PC-9 (cell line): ENCODE results near the gene NTF3. TPM values are rescaled to one million over a fixed set of nuclear protein-coding genes. Genes with fewer than 3 reads are reported as not detected.

Source experiments
- BruUV-seq: library from RNA; stranded (reverse); fragments of 400-500 nt; replicated peaks from 2 replicates; lab custom pipeline; 2021; lab: Mats Ljungman, UMichigan
- CTCF ChIA-PET: fragments of 300-600 bp; sonication (Branson Sonifier 250); formaldehyde crosslinking; loops from one replicate; lab custom pipeline; 2022; ENCODE audit warnings: antibody characterized with exemption; lab: Charles Lee
- POLR2A ChIA-PET: fragments of 300-600 bp; sonication (Branson Sonifier 250); formaldehyde crosslinking; loops from one replicate; lab custom pipeline; 2022; ENCODE audit warnings: antibody characterized with exemption; ENCODE audit not compliant: unreplicated experiment; lab: Charles Lee
- DNase-seq, 2 experiments: peaks; one replicate each; pipeline versions ENCODE4 v3.0.0 to v3.0.0-alpha.2; 2015 to 2022; ENCODE audit warnings: mixed read lengths in 1 of 2
- H2AFZ ChIP-seq: fragments of 200-600 bp; sonication (generic); 2 replicates; pipeline ENCODE4 v1.8.1; 2017; ENCODE audit warnings: antibody characterized with exemption
- H3F3A ChIP-seq: fragments of 200-600 bp; sonication (generic); 2 replicates; pipeline ENCODE4 v1.8.1; 2017; ENCODE audit warnings: antibody characterized with exemption, mild to moderate bottlenecking, low read depth; ENCODE audit not compliant: insufficient read depth
- H3K27ac ChIP-seq: fragments of 200-600 bp; sonication (generic); 2 replicates; pipeline ENCODE4 v1.6.1; 2016; ENCODE audit warnings: mixed run types
- H3K27me3 ChIP-seq: fragments of 200-600 bp; sonication (generic); 2 replicates; pipeline ENCODE4 v1.6.1; 2016; ENCODE audit warnings: low read depth, mixed run types; ENCODE audit not compliant: insufficient read depth
- H3K36me3 ChIP-seq: fragments of 200-600 bp; sonication (generic); 2 replicates; pipeline ENCODE4 v1.6.1; 2016; ENCODE audit warnings: low read depth, mixed run types
- H3K4me1 ChIP-seq: fragments of 200-600 bp; sonication (generic); replicated peaks from 2 replicates; pipeline ENCODE4 v1.6.1; 2016; ENCODE audit warnings: mixed run types; ENCODE audit not compliant: insufficient read depth
- H3K4me2 ChIP-seq: fragments of 200-600 bp; sonication (generic); 2 replicates; pipeline ENCODE4 v1.6.1; 2017; ENCODE audit warnings: mixed run types
- H3K4me3 ChIP-seq: fragments of 200-600 bp; sonication (generic); 2 replicates; pipeline ENCODE4 v1.6.1; 2016; ENCODE audit warnings: mixed run types
- H3K79me2 ChIP-seq: fragments of 200-600 bp; sonication (generic); 2 replicates; pipeline ENCODE4 v1.6.1; 2017; ENCODE audit warnings: low read depth, mixed run types
- H3K9me2 ChIP-seq: fragments of 200-600 bp; sonication (generic); 2 replicates; pipeline ENCODE4 v1.8.1; 2017; ENCODE audit warnings: mild to moderate bottlenecking; ENCODE audit not compliant: insufficient read depth
- H3K9me3 ChIP-seq: fragments of 200-600 bp; sonication (generic); 2 replicates; pipeline ENCODE4 v1.8.1; 2016; ENCODE audit warnings: low read depth; ENCODE audit not compliant: insufficient read depth
- H4K20me1 ChIP-seq: fragments of 200-600 bp; sonication (generic); 2 replicates; pipeline ENCODE4 v1.8.1; 2017; ENCODE audit not compliant: insufficient read depth
- EZH2 ChIP-seq: fragments of 200-600 bp; sonication (generic); IDR thresholded peaks from 2 replicates; pipeline ENCODE4 v1.8.0; 2017; ENCODE audit warnings: antibody characterized with exemption, low read depth
- intact Hi-C: fragments of 100-400 bp; cut with micrococcal nuclease; formaldehyde crosslinking; loops from one replicate; pipeline ENCODE4 v1.10.0; 2022; ENCODE audit not compliant: unreplicated experiment
- total RNA-seq: library from RNA; stranded (reverse); gene quantifications from 2 replicates; pipeline ENCODE4 v1.2.3, GENCODE V29; 2021
- TF ChIP-seq, protein P1 (sequence below): fragments of 200-600 bp; sonication (generic); conservative IDR thresholded peaks from 2 replicates; pipeline ENCODE4 v1.6.1; 2017; ENCODE audit warnings: mixed run types, antibody characterized with exemption, mild to moderate bottlenecking, moderate library complexity

NTF3 gene
- total RNA-seq, 1 experiment from 2014 or later = not detected

GRCh38 chr12:5437182-5437583, 5.3 kb downstream of the NTF3 start:
- Histone ChIP-seq H3K4me2 (no peak overlapping the region), H4K20me1 (no peaks in the 10 kb centered on the region), H3K4me3 (no peak overlapping the region), H3F3A (peaks cover 4% of the 10 kb centered on the region; the same call in 1 of the 2 replicates), H3K79me2 (no peaks in the 10 kb centered on the region), H3K36me3 (no peaks in the 10 kb centered on the region), H3K4me1 (no peaks in the 10 kb centered on the region), H2AFZ (no peak overlapping the region), H3K27ac (no peak overlapping the region), H3K27me3 (peaks cover 20% of the 10 kb centered on the region), H3K9me3 (no peaks in the 10 kb centered on the region), H3K9me2 (no peaks in the 10 kb centered on the region)
- intact Hi-C loops = no loop called here
- TF ChIP-seq EZH2 = no peak
- no peak for DNase-seq
- CTCF ChIA-PET = no interaction called here
- no TSS peak for BruUV-seq
- POLR2A ChIA-PET = no interaction called here

GRCh38 chr12:5437589-5437988, 5.7 kb downstream of the NTF3 start:
- no peak overlapping the region for H3K27ac ChIP-seq
- POLR2A ChIA-PET = no interaction called here

GRCh38 chr12:5438671-5439200, 6.8 kb downstream of the NTF3 start:
- no peaks in the 10 kb centered on the region for H3K79me2 ChIP-seq
- H4K20me1 ChIP-seq = no peaks in the 10 kb centered on the region
- POLR2A ChIA-PET = interaction anchor here (0.7 kb wide), 1 partner anchor 1162 kb away, joined by 5 read pairs; no protein-coding TSS in a partner anchor
- intact Hi-C loops = no loop called here
- no peak overlapping the region for H3K4me2 ChIP-seq
- peaks cover 23% of the 10 kb centered on the region for H3K27me3 ChIP-seq
- H3K9me2 ChIP-seq = no peaks in the 10 kb centered on the region
- peaks cover 4% of the 10 kb centered on the region; the same call in 1 of the 2 replicates for H3F3A ChIP-seq
- H2AFZ ChIP-seq = no peak overlapping the region
- H3K27ac ChIP-seq = no peak overlapping the region
- no peaks in the 10 kb centered on the region for H3K9me3 ChIP-seq
- no peak for DNase-seq
- no peaks in the 10 kb centered on the region for H3K36me3 ChIP-seq
- H3K4me3 ChIP-seq = no peak overlapping the region
- CTCF ChIA-PET = no interaction called here
- no TSS peak for BruUV-seq
- no peaks in the 10 kb centered on the region for H3K4me1 ChIP-seq
- TF ChIP-seq EZH2 = no peak
- TF ChIP-seq, protein P1, sequence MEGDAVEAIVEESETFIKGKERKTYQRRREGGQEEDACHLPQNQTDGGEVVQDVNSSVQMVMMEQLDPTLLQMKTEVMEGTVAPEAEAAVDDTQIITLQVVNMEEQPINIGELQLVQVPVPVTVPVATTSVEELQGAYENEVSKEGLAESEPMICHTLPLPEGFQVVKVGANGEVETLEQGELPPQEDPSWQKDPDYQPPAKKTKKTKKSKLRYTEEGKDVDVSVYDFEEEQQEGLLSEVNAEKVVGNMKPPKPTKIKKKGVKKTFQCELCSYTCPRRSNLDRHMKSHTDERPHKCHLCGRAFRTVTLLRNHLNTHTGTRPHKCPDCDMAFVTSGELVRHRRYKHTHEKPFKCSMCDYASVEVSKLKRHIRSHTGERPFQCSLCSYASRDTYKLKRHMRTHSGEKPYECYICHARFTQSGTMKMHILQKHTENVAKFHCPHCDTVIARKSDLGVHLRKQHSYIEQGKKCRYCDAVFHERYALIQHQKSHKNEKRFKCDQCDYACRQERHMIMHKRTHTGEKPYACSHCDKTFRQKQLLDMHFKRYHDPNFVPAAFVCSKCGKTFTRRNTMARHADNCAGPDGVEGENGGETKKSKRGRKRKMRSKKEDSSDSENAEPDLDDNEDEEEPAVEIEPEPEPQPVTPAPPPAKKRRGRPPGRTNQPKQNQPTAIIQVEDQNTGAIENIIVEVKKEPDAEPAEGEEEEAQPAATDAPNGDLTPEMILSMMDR = no peak

More at GRCh38 chr12:5437589-5437988, 5.7 kb downstream of the NTF3 start:
- no TSS peak for BruUV-seq
- TF ChIP-seq, protein P1 = no peak
- no peak for TF ChIP-seq EZH2
- Histone ChIP-seq H3K79me2 (no peaks in the 10 kb centered on the region), H3K4me1 (no peaks in the 10 kb centered on the region), H3K9me3 (no peaks in the 10 kb centered on the region), H2AFZ (no peak overlapping the region), H3K27me3 (peaks cover 21% of the 10 kb centered on the region), H3K4me3 (no peak overlapping the region), H3K4me2 (no peak overlapping the region), H3K9me2 (no peaks in the 10 kb centered on the region), H3K36me3 (no peaks in the 10 kb centered on the region), H4K20me1 (no peaks in the 10 kb centered on the region), H3F3A (peaks cover 4% of the 10 kb centered on the region; the same call in 1 of the 2 replicates)
- intact Hi-C loops = no loop called here
- no peak for DNase-seq
- CTCF ChIA-PET = no interaction called here

- H3K9me2 ChIP-seq = no peaks in the 10 kb centered on the region
- DNase-seq = no peak
- H4K20me1 ChIP-seq = no peaks in the 10 kb centered on the region
- ChIA-PET CTCF (no interaction called here), POLR2A (no interaction called here)
- BruUV-seq = no TSS peak
- no peak overlapping the region for H3K27ac ChIP-seq
- no peak overlapping the region for H3K4me3 ChIP-seq
- peaks cover 4% of the 10 kb centered on the region; the same call in 1 of the 2 replicates for H3F3A ChIP-seq
- H3K79me2 ChIP-seq = no peaks in the 10 kb centered on the region
- H3K4me1 ChIP-seq = no peaks in the 10 kb centered on the region
- intact Hi-C loops = no loop called here
- H2AFZ ChIP-seq = no peak overlapping the region
- no peaks in the 10 kb centered on the region for H3K36me3 ChIP-seq
- H3K9me3 ChIP-seq = no peaks in the 10 kb centered on the region
- H3K27me3 ChIP-seq = peaks cover 19% of the 10 kb centered on the region
- TF ChIP-seq, protein P1 = no peak
- no peak for TF ChIP-seq EZH2
- H3K4me2 ChIP-seq = no peak overlapping the region
Measured at GRCh38 chr12:5439371-5439771, 7.5 kb downstream of the NTF3 start.
